ENCODE results near the gene CIP2A.

The CIP2A gene

DNA sequence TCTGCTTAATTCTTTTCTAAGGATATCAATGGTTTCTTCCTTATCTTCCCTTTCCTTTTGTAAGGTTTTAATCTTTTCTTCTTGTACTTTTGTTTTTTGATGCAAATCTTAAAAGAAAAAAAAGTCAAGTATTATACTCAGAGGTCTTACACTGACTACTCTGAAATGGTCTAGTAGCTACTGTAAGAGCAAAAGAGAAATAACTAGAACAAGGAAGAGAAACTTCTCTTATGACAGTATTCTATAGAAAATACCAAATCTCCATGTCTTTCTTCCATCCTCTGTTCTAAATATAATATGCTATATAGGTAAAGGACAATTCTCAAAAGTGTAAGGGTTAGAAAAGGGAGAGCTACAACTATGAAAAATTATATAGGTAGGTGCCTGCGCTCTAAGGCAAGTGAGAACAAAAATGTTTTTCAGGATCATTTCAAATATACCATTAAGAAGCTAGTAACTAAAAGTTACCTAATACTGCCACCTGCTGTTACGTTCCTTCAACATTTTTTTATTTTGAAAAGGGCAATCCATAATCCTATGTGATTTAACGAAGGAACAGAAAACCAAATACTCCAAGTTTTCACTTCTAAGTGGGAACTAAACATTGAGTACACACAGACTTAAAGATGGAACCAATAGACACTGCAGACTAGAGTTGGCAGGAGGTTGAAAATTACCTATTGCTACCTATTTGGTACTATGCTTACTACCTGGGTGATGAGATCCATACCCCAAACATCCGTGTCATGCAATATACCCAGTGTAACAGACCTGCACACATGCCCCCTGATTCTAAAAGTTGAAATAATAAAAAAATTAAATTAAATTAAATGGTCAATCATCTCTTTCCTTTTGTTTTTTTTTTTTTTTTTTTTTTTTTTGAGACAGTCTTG, 36.7 kb downstream of the CIP2A start:
- peak; percentile 83 for ATAC-seq
- TF ChIP-seq ARNTL (CRISPR knock-in tag; IDR thresholded peaks at IDR 0.05; ENCODE audit: borderline replicate concordance, low read depth): no peak
- TF ChIP-seq, protein P1, sequence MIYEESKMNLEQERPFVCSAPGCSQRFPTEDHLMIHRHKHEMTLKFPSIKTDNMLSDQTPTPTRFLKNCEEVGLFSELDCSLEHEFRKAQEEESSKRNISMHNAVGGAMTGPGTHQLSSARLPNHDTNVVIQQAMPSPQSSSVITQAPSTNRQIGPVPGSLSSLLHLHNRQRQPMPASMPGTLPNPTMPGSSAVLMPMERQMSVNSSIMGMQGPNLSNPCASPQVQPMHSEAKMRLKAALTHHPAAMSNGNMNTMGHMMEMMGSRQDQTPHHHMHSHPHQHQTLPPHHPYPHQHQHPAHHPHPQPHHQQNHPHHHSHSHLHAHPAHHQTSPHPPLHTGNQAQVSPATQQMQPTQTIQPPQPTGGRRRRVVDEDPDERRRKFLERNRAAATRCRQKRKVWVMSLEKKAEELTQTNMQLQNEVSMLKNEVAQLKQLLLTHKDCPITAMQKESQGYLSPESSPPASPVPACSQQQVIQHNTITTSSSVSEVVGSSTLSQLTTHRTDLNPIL (CRISPR knock-in tag; IDR thresholded peaks at IDR 0.05; ENCODE audit: low read depth): no peak
- TF ChIP-seq RARB (CRISPR knock-in tag; IDR thresholded peaks at IDR 0.05): no peak
- no peak for TF ChIP-seq ISL1 (CRISPR knock-in tag; IDR thresholded peaks at IDR 0.05)
- TF ChIP-seq, protein P2, sequence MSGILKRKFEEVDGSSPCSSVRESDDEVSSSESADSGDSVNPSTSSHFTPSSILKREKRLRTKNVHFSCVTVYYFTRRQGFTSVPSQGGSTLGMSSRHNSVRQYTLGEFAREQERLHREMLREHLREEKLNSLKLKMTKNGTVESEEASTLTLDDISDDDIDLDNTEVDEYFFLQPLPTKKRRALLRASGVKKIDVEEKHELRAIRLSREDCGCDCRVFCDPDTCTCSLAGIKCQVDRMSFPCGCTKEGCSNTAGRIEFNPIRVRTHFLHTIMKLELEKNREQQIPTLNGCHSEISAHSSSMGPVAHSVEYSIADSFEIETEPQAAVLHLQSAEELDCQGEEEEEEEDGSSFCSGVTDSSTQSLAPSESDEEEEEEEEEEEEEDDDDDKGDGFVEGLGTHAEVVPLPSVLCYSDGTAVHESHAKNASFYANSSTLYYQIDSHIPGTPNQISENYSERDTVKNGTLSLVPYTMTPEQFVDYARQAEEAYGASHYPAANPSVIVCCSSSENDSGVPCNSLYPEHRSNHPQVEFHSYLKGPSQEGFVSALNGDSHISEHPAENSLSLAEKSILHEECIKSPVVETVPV (CRISPR knock-in tag; IDR thresholded peaks at IDR 0.05): no peak
- no peak for TF ChIP-seq ZNF70 (CRISPR knock-in tag; IDR thresholded peaks at IDR 0.05)
- TF ChIP-seq, protein P3, sequence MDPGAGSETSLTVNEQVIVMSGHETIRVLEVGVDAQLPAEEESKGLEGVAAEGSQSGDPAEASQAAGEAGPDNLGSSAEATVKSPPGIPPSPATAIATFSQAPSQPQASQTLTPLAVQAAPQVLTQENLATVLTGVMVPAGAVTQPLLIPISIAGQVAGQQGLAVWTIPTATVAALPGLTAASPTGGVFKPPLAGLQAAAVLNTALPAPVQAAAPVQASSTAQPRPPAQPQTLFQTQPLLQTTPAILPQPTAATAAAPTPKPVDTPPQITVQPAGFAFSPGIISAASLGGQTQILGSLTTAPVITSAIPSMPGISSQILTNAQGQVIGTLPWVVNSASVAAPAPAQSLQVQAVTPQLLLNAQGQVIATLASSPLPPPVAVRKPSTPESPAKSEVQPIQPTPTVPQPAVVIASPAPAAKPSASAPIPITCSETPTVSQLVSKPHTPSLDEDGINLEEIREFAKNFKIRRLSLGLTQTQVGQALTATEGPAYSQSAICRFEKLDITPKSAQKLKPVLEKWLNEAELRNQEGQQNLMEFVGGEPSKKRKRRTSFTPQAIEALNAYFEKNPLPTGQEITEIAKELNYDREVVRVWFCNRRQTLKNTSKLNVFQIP (CRISPR knock-in tag; IDR thresholded peaks at IDR 0.05; ENCODE audit: borderline replicate concordance, low read depth): no peak
- TF ChIP-seq ZNF8 (CRISPR knock-in tag; IDR thresholded peaks at IDR 0.05): no peak
- no peak for TF ChIP-seq PPARA (CRISPR knock-in tag; IDR thresholded peaks at IDR 0.05; ENCODE audit: borderline replicate concordance)
- TF ChIP-seq OSR1 (CRISPR knock-in tag; IDR thresholded peaks at IDR 0.05): no peak
- no peak for TF ChIP-seq TCF4 (CRISPR knock-in tag; IDR thresholded peaks at IDR 0.05; ENCODE audit: borderline replicate concordance)
- no peak for TF ChIP-seq ESRRG (CRISPR knock-in tag; IDR thresholded peaks at IDR 0.05)
- TF ChIP-seq ZFP3 (CRISPR knock-in tag; IDR thresholded peaks at IDR 0.05): no peak
- TF ChIP-seq GLIS3 (CRISPR knock-in tag; IDR thresholded peaks at IDR 0.05): no peak
- TF ChIP-seq ZFP30 (CRISPR knock-in tag; IDR thresholded peaks at IDR 0.05): no peak
- no peak for TF ChIP-seq ZC3H10 (CRISPR knock-in tag; IDR thresholded peaks at IDR 0.05)
- TF ChIP-seq, protein P4, sequence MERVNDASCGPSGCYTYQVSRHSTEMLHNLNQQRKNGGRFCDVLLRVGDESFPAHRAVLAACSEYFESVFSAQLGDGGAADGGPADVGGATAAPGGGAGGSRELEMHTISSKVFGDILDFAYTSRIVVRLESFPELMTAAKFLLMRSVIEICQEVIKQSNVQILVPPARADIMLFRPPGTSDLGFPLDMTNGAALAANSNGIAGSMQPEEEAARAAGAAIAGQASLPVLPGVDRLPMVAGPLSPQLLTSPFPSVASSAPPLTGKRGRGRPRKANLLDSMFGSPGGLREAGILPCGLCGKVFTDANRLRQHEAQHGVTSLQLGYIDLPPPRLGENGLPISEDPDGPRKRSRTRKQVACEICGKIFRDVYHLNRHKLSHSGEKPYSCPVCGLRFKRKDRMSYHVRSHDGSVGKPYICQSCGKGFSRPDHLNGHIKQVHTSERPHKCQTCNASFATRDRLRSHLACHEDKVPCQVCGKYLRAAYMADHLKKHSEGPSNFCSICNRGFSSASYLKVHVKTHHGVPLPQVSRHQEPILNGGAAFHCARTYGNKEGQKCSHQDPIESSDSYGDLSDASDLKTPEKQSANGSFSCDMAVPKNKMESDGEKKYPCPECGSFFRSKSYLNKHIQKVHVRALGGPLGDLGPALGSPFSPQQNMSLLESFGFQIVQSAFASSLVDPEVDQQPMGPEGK (CRISPR knock-in tag; IDR thresholded peaks at IDR 0.05; ENCODE audit: borderline replicate concordance): no peak

DNA sequence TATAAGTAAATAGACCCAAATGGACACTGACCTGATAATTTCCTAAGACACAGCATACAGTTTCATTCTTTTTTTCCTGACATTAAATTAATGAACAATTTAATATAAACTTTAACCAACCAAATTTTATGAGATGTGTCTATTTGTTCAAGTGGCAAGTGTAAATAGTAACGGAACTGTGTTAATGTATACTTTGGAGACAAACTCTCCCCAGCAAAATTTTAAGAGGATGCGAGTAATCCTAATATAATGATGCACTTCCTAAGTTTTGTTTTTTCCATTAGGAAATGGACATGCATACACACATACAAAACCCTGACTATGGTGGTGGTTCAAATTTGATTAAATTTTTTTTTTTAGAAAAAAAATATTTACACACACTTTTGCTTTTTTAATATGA, 40.4 kb downstream of the CIP2A start:
- TF ChIP-seq PPARA (CRISPR knock-in tag; IDR thresholded peaks at IDR 0.05; ENCODE audit: borderline replicate concordance) (no peak), GLIS3 (CRISPR knock-in tag; IDR thresholded peaks at IDR 0.05) (no peak), TCF4 (CRISPR knock-in tag; IDR thresholded peaks at IDR 0.05; ENCODE audit: borderline replicate concordance) (no peak), ZC3H10 (CRISPR knock-in tag; IDR thresholded peaks at IDR 0.05) (no peak), ARNTL (CRISPR knock-in tag; IDR thresholded peaks at IDR 0.05; ENCODE audit: borderline replicate concordance, low read depth) (no peak), RARB (CRISPR knock-in tag; IDR thresholded peaks at IDR 0.05) (no peak), ZFP30 (CRISPR knock-in tag; IDR thresholded peaks at IDR 0.05) (no peak), ISL1 (CRISPR knock-in tag; IDR thresholded peaks at IDR 0.05) (no peak), ZNF565 (CRISPR knock-in tag; conservative IDR thresholded peaks at IDR 0.05; ENCODE audit: low read depth) (no peak), ZFP3 (CRISPR knock-in tag; IDR thresholded peaks at IDR 0.05) (no peak), TOX (CRISPR knock-in tag; IDR thresholded peaks at IDR 0.05; ENCODE audit: borderline replicate concordance) (no peak), ESRRG (CRISPR knock-in tag; IDR thresholded peaks at IDR 0.05) (no peak), ZNF70 (CRISPR knock-in tag; IDR thresholded peaks at IDR 0.05) (no peak)
- TF ChIP-seq, protein P5, sequence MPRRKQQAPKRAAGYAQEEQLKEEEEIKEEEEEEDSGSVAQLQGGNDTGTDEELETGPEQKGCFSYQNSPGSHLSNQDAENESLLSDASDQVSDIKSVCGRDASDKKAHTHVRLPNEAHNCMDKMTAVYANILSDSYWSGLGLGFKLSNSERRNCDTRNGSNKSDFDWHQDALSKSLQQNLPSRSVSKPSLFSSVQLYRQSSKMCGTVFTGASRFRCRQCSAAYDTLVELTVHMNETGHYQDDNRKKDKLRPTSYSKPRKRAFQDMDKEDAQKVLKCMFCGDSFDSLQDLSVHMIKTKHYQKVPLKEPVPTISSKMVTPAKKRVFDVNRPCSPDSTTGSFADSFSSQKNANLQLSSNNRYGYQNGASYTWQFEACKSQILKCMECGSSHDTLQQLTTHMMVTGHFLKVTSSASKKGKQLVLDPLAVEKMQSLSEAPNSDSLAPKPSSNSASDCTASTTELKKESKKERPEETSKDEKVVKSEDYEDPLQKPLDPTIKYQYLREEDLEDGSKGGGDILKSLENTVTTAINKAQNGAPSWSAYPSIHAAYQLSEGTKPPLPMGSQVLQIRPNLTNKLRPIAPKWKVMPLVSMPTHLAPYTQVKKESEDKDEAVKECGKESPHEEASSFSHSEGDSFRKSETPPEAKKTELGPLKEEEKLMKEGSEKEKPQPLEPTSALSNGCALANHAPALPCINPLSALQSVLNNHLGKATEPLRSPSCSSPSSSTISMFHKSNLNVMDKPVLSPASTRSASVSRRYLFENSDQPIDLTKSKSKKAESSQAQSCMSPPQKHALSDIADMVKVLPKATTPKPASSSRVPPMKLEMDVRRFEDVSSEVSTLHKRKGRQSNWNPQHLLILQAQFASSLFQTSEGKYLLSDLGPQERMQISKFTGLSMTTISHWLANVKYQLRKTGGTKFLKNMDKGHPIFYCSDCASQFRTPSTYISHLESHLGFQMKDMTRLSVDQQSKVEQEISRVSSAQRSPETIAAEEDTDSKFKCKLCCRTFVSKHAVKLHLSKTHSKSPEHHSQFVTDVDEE (CRISPR knock-in tag; IDR thresholded peaks at IDR 0.05): no peak
- TF ChIP-seq, protein P2 (CRISPR knock-in tag; IDR thresholded peaks at IDR 0.05): no peak
- TF ChIP-seq, protein P3 (CRISPR knock-in tag; IDR thresholded peaks at IDR 0.05; ENCODE audit: borderline replicate concordance, low read depth): no peak
- TF ChIP-seq, protein P1 (CRISPR knock-in tag; IDR thresholded peaks at IDR 0.05; ENCODE audit: low read depth): no peak
- TF ChIP-seq, protein P4 (CRISPR knock-in tag; IDR thresholded peaks at IDR 0.05; ENCODE audit: borderline replicate concordance): no peak

More for the DNA sequence above, 40.4 kb downstream of the CIP2A start:
- ATAC-seq: no peak
